COLO668 (cell line): Measurements from ENCODE around the gene ADGRG1.
A peak's percentile ranks its signal among the peaks of the same experiment; 100 is the strongest.

ENCODE experiments used
- DNase-seq: peaks from one replicate; lab custom pipeline; 2025; ENCODE audit not compliant: unreplicated experiment; lab: John Stamatoyannopoulos, UW

ADGRG1 gene

DNA sequence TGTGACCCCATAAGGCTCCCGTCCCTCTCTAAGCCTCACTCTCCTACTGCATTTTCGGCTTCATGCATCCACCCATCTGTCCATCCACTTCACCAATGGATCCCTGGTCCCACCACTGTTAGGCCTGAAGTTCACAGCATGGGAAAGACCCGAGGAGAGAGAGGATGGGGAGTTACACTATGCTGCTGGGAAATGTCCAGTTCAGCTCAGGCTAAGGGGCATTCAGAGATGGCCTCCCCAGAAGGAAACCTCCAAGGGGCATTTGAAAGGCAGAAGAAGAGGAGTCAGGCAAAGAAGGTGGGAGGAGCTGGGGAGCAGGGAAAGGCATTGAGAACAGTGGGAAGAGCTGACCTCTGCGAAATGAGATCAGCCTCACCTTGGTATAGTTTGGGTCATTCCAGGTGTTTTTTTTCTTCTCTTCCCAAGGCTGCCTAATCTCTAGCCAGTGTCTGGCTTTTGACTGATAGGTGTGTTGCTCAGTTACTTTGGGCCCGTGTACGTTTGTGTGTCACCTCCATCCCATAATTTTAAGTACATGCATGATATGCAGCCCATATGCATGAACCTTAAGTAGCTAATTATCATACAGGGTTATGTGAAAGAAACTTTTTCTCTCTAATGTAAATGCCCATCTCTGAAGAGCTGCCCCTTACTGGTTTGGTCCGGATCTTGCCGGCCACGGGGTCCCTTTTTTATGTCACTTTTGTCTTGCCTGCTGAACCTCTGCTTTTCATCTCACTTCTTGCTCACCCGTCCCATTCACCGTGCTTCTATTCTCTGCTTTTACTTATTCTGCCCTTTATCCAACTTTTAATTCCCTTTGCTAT lies 54.6 kb downstream of the ADGRG1 start:
- no peak for DNase-seq

- no peak for DNase-seq
These were observed 55.5 kb downstream of the ADGRG1 start for GRCh38 chr16:57683636-57684545.

DNA sequence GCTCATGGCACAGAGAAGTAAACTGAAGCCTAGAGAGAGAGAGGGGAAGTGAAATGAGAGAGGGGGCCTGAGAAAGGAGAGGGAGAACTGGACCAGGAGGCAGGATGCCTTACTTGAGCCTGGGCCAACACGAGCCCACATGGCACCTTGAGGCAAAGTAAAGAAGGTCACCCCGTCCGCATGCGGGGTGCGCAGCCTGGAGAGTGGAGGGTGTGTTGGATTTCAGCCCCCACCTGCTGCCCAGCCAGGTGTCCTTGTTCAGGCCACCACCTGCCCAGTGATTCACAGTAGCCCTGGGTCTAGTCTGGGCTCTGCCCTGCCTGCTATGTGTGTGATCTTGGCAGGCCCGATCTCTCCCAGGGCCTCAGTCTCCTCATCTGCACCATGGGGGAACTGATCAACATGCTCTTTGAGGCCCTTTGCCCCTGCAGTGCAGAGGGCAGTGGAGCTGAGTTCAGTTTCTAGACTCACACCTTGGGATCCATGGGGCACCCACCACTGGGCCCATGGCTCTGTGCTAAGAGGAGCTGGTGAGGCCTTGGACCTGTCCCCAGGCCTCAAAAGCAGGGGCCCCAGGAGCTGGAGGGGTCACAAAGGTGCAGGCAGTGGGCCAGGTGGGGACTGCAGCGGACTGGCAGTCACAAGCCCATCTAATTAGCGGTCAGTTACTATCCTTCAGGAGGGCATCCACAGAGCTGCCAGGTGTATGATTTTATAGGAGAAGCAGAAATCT lies 56.4 kb downstream of the ADGRG1 start:
- DNase-seq, result no peak

- DNase-seq, result no peak
These were observed 57.2 kb downstream of the ADGRG1 start for GRCh38 chr16:57685633-57686032.

DNA sequence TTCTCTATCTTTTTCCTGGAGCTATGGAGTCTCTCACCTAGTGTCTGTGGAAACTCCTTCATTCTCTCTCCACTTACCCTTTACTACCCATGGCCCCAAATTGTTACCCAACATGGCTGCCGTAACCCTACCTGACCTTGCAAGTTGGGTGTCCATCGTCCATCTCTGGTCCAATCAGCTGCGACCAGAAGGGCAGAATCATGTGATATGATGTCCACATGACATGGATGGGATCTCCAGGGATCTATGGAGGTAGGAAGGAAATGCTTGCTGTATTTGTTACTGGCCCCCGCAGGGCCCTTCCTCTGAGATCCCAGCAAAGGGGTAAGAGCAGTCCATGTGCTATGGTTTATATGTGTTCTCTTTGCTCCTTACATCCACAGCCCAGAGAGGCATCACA lies 58.1 kb downstream of the ADGRG1 start:
- no peak for DNase-seq

DNA sequence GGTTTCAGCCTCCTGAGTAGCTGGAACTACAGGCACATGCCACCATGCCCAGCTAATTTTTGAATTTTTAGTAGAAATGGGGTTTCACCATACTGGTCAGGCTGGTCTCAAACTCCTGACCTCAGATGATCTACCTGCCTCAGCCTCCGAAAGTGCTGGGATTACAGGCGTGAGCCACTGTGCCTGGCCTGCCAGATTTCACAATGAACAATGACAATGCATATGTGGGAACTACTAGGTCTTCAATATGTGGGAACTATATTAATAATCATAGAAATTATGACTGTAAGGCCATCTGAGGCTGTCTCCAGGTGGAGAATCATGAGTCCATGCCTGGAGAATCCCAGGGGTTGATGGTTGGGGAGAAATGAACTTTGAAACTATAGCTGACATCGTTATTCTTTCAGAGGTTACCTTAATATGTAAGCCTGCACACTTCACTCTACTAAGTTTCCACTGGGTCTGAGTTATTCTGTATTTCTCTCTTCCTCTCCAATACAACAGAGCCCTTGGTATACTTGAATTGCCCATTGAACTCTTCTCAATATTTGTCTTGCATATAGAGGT lies 59.0 kb downstream of the ADGRG1 start:
- no peak for DNase-seq

GRCh38 chr16:57688487-57688986 lies 60.1 kb downstream of the ADGRG1 start:
- no peak for DNase-seq

DNA sequence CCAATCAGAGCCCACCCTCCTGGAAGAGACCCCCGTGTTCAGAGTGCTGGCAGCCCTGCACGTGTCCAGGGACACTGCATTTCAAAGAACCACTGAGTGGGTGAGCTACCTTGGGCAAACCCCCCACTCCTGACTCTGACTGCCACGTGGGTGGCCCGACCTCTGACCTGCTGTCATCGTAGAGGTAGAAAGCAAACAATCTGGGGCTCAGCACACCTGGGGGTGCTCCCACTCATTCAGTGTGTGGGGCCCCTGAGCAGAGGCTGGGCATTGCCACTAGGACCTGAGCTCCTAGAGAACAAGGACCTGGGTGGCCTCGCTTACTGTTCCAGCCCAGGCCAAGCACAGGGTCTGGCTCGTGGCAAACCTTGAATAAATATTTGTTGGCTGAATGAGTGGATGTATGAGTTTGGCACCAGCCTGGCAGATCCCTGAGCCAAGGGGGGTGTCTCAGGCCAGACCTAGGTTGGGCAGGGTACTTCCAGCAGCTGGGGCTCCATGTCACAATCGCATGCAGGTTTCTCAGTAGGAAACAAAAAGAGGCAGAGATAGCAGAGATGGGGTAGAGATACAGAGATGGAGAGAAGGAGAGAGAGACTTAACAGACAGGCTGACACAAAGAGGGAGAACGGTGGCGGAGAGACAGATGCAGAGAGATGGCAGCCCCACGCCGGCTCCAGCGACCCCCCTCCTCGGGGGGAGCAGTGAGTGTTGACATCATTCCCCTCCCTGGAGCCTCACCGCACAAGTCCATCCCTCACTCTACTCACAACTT lies 60.7 kb downstream of the ADGRG1 start:
- no peak for DNase-seq

DNA sequence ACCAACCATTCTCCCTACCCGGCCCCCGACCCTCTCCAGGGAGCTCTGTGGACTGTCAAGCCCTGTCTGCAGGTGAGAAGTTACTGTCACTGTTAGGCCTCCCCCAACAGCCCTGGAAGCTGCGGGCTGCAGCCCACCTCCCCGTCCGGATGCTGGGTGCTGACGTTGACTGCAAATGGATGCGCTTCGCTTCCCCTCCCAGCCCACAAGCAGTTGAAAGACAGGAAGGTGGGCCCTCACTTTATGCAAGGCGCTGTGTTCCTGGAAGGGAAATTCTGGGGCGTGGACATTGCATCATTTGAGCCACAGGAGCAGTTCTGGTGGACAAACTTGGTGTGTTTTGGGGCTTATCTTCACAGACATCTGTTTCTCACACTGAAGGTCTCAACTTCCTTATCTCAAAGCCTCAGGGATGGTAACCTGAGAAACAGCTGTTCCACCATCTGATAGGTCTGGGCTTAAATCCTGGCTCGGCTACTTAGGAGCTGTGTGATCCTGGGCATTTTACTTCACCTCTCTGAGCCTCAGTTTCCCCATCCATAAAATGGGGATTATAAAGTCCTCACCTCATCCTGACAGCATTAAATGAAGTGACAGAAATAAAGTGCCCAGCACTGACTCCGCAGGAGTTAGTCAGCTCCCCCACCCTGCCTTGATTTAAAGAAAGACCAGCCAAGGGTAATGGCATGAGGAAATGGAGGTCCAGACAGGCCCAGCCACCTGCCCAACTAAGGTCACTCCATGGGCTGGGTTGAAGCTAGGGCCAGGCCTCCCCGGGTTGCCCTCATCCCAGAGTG lies 61.5 kb downstream of the ADGRG1 start:
- no peak for DNase-seq

DNA sequence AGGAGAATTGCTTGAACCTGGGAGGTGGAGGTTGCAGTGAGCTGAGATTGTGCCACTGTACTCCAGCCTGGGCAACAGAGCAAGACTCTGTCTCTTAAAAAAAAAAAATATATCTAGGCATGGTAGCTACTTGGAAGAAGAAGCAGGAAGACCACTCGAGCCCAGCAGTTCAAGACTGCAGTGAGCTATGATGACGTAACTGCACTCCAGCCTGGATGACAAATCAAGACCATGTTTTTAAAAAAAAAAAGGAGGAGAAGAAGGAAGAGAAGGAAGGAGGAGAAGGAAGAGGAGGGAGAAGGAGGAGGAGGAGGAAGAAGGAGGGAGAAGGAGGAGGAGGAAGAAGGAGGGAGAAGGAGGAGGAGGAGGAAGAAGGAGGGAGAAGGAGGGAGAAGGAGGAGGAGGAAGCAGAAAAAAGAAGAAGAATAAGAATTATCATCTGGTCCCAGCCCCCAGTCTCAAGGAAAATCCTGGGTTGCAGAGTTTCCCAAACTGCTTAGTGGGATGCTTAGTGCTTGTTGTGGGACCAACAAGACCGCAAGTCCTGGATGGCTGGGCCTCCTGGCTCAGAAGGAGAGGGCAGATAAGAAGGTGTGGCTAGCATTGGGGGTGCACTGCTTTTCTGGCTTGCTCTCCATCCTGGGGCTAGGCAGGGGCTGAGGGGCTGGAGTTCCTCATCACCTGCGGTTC lies 62.5 kb downstream of the ADGRG1 start:
- no peak for DNase-seq

DNA sequence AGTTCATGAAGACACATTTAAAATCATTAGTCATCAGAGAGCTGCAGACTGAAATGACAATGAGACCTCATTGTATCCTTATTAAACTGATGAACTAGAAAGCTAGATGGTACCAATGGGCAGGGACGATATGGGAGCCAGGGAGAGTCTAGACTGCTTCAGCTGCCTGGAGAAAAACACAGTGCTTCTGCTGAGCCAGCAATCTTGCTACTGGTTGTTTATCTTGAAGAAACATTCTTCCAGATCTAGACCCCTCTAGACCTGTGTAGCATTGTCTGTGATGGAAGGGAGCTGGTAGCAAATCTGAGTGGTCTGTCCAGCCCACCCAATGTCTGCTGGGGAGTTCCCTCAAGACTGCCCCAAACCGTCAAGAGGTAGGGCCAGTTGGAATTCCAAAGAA lies 64.2 kb downstream of the ADGRG1 start:
- no peak for DNase-seq

DNA sequence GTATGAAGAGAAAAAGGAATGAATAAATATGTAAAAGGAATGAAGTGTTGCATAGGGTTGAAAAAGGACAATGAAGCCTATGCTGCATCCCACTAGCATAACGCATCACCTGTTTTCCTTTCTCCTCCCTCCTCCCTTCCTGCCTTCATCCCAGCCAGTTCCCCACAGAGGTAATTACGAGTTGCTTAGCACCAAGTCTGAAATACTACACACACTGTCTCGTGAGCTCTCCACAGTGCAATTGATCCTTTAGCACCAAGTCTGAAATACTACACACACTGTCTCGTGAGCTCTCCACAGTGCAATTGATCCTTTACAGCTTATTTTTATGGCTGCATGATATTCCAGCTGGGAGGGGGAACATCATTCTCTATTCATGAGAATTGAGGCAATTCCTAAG lies 65.1 kb downstream of the ADGRG1 start:
- peak; percentile 46 for DNase-seq

DNA sequence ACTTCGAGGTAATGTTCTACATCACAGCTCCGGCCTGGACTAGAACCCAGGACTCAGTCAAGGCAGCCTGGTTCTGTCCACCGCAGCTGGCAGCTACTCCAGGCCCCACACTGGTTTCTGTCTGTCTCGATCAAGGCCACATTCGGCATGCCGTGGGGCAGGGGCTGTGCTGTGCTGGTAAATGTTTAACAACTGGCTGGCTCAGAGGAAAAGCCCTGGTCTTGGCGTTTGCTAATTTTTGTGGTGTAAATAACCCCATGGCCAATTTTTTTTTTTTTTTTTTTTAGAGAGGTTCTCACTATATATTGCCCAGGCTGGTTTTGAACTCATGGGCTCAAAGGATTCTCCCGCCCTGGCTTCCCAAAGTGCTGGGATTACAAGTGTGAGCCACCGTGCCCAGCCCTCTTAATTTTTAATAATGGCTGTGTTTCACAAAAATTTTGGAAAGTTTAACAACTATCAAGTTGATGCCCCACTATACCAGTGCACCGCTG lies 65.8 kb downstream of the ADGRG1 start:
- no peak for DNase-seq

- peak; percentile 63 for DNase-seq
These were observed 66.6 kb downstream of the ADGRG1 start, which contains the start of gene DRC7 for GRCh38 chr16:57694725-57695679. DRC7 (plus strand) TSS chr16:57694806; CDS start chr16:57697950, 3,144 bp downstream.

DNA sequence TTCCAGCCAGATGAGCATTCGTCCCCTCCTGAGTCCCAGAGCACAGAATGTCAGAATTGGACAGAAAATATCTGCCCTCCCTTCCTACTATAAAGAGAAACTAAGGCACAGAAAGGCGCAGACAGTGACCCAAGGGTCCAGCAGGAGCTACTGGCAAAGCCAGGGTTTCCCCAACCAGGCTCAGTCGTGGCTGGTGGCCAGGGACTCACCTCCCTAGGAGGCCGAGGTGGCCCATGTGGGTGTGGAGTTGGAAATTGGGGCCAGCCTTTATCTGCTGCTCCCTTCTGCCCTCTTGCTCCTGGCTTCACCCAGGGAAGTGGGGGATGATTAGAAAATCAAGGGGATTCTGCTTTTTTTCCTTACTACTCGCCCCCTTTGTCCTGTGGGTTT lies 67.2 kb downstream of the ADGRG1 start:
- DNase-seq, result no peak

GRCh38 chr16:57696240-57696639 lies 67.8 kb downstream of the ADGRG1 start:
- no peak for DNase-seq

GRCh38 chr16:57697896-57698537 lies 69.6 kb downstream of the ADGRG1 start:
- DNase-seq, result no peak
